ENCODE data around the gene MPPED1.

MPPED1 gene

GRCh38 chr22:43521716-43522115, 109.9 kb downstream of the MPPED1 start:
- DNase-seq (ENCODE audit: low read depth): no peak

GRCh38 chr22:43526117-43526655, 114.4 kb downstream of the MPPED1 start:
- no peak for DNase-seq (ENCODE audit: low read depth)

GRCh38 chr22:43526946-43527345, 115.1 kb downstream of the MPPED1 start:
- DNase-seq (ENCODE audit: low read depth): no peak

GRCh38 chr22:43528601-43529360, 117.0 kb downstream of the MPPED1 start:
- DNase-seq (ENCODE audit: low read depth): no peak

GRCh38 chr22:43529461-43529860, 117.6 kb downstream of the MPPED1 start:
- no peak for DNase-seq (ENCODE audit: low read depth)

GRCh38 chr22:43529934-43530333, 118.1 kb downstream of the MPPED1 start:
- no peak for DNase-seq (ENCODE audit: low read depth)

- DNase-seq (ENCODE audit: low read depth): no peak
Measured at GRCh38 chr22:43530349-43531201, 118.8 kb downstream of the MPPED1 start.

- DNase-seq (ENCODE audit: low read depth): no peak
Measured at GRCh38 chr22:43531651-43532050, 119.8 kb downstream of the MPPED1 start.

GRCh38 chr22:43532301-43533155, 120.7 kb downstream of the MPPED1 start:
- no peak for DNase-seq (ENCODE audit: low read depth)

GRCh38 chr22:43533156-43533530, 121.3 kb downstream of the MPPED1 start:
- no peak for DNase-seq (ENCODE audit: low read depth)

- DNase-seq (ENCODE audit: low read depth): no peak
Measured at GRCh38 chr22:43533656-43534428, 122.0 kb downstream of the MPPED1 start.

GRCh38 chr22:43534916-43535315, 123.1 kb downstream of the MPPED1 start:
- DNase-seq (ENCODE audit: low read depth): no peak

- DNase-seq (ENCODE audit: low read depth): no peak
Measured at GRCh38 chr22:43535336-43535735, 123.5 kb downstream of the MPPED1 start.

GRCh38 chr22:43535741-43536140, 123.9 kb downstream of the MPPED1 start:
- DNase-seq (ENCODE audit: low read depth): no peak

- DNase-seq (ENCODE audit: low read depth): no peak
Measured at GRCh38 chr22:43537019-43537585, 125.3 kb downstream of the MPPED1 start.

GRCh38 chr22:43539572-43540528, 128.0 kb downstream of the MPPED1 start:
- no peak for DNase-seq (ENCODE audit: low read depth)

GRCh38 chr22:43540529-43540923, 128.7 kb downstream of the MPPED1 start:
- no peak for DNase-seq (ENCODE audit: low read depth)

GRCh38 chr22:43541022-43541421, 129.2 kb downstream of the MPPED1 start:
- DNase-seq (ENCODE audit: low read depth): no peak

GRCh38 chr22:43541462-43542407, 129.9 kb downstream of the MPPED1 start:
- DNase-seq (ENCODE audit: low read depth): no peak
